T-helper 22 cell (primary cell): Measurements from ENCODE around the gene GPR176.
A peak's percentile ranks its signal among the peaks of the same experiment; 100 is the strongest.
"Not testable (repeated sequence)": the region's sequence is repeated elsewhere in the genome, so short reads cannot be mapped to it uniquely, and the experiment has no call there.

Source experiments
- DNase-seq: peaks from one replicate; pipeline ENCODE4 v3.0.0-alpha.2; 2020; ENCODE audit warnings: low read depth

The GPR176 gene

GRCh38 chr15:39935241-39935640 is 15.2 kb upstream of the GPR176 start:
- no peak for DNase-seq

- DNase-seq, result no peak
Measured at GRCh38 chr15:39934397-39935071, 14.5 kb upstream of the GPR176 start.

- no peak for DNase-seq
Measured at GRCh38 chr15:39931615-39932014, 11.5 kb upstream of the GPR176 start.

GRCh38 chr15:39926526-39926925 is 6.5 kb upstream of the GPR176 start:
- no peak for DNase-seq

- DNase-seq, result no peak
Measured at GRCh38 chr15:39925112-39925842, 5.2 kb upstream of the GPR176 start.

DNA sequence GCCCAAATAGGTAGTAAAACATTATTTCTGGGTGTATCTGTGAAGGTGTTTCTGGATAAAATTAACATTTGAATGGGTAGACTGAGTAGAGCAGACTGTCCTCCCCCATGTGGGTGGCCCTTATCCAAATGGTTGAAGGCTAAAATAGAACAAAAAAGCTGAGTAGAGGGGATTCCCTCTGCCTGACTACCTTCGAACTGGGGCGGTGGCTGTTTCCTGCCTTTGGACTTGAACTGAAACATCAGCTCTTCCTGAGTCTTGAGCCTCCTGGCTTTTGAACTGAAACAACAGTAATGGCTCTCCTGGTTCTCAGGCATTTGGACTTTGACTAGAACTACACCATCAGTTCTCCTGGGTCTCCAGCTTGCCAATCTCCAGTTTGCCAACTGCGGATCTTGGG is 4.4 kb upstream of the GPR176 start:
- no peak for DNase-seq

- DNase-seq, result no peak
Measured at GRCh38 chr15:39922462-39923092, 2.5 kb upstream of the GPR176 start.

DNA sequence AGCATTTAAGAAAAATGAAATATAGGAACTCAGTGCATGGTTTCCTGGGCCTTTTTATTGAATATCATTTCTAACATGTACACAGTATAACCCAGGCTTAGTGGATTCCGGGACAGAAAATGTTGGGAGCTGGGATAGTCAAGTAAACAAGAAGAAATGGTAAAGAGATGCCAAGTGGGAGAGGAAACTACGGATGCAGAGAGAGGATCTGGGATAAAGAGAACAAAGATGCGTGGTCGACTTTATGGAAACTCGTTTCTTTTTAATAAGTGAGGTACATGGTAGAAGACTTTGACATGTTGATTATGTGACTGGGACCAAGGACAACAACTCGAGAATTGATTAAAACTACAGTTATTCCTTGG is 1.2 kb upstream of the GPR176 start:
- no peak for DNase-seq

GRCh38 chr15:39920510-39921273 is 626 bp upstream of the GPR176 start:
- DNase-seq, result peak; percentile 37

DNA sequence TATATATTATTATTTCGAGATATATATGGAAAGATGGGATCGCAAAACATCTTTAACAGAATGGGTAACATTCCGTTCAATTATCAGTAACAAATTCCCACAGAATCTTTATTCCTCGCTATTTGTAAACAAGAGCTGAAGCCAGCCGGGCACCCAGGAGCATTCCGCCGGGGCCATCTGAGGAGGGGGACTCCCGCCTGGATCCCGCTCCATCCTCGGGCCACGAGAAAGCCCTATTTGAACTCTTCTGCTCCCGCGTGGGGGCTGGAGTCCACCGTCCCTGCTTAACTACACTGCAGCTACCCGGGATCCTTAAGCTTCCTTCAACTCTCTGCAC is 687 bp downstream of the GPR176 start:
- DNase-seq, result no peak

GRCh38 chr15:39918688-39919385 is 1.2 kb downstream of the GPR176 start:
- DNase-seq, result no peak

GRCh38 chr15:39914977-39915376 is 5.1 kb downstream of the GPR176 start:
- no peak for DNase-seq

DNA sequence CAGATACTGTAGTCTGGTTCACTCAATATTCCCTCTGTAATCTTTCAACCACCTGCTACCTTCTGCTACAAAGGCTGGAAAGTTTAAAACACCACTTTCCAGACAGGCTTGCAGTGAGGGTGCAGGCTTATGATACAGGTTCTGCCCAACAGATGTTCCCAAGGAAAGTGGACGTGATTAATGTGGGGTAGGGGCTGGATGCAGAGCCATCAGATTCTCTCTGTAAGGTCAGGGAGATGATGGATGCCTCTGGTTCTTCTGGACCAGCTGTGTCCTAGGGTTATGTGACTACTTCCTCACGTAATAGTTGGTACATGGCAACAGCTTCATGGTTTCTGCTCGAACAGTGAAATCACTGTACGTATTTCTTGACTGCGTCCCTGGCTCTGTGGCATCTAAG is 11.1 kb downstream of the GPR176 start:
- DNase-seq, result no peak

DNA sequence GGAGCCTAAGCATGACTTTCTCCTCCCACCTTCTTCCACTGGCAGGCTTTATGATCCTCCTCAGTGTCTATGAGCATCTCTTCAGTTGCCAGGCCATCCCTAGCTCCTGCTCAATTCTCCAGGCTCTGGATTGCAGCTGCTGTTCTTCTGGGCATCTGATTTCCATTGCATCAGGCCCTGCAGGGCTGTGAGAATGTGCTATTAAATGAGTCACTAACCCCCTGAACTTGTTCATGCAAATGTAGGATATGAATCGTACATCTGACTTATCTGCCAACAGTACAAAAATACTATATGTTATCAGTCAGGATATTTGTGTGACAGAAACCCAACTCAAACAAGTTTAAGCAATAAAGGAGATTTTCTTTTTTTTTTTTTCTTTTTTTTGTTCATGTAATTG is 11.9 kb downstream of the GPR176 start:
- DNase-seq, result no peak

GRCh38 chr15:39907216-39907615 is 12.8 kb downstream of the GPR176 start:
- no peak for DNase-seq

GRCh38 chr15:39904115-39904514 is 16.0 kb downstream of the GPR176 start:
- DNase-seq, result no peak

DNA sequence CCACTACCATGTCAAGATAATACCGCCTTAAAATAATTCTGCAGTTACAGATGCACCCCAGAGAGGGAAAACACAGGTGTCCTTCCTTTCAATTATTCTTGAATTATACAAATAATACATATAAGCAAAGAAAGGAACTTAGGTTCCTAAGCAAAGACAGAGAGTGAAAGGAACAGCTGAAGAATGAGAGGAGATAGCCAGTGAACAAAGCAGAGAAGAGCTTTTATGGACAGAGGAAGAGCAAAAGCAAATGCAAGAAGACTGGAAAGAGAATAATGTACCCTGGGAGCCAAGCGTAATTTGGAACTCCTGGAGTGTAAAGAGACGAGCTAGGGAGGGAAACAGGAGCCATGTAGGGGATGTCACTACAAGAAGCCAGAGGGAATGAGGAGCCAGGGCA is 21.7 kb downstream of the GPR176 start:
- no peak for DNase-seq

DNA sequence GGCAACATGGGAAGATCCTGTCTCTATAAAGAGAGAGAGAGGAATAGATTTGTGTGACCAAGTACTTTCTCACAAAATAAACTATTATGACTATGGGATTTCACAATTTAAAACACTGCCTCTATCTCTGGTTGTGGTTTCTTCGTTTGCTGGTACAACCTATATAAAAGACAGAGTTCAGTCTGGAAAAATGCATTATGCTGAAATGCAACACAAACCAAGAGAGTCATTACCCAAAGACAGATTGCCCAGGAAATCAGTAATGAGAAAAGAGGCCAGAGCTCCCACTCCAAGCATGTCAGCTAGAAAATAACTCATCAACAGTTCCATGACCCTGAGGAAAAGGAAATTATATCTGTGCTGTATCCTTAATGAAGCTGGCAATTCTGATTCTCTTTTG is 23.2 kb downstream of the GPR176 start:
- DNase-seq, result no peak

GRCh38 chr15:39896101-39896500 is 24.0 kb downstream of the GPR176 start:
- no peak for DNase-seq

GRCh38 chr15:39893051-39893450 is 27.0 kb downstream of the GPR176 start:
- not testable (repeated sequence) for DNase-seq

DNA sequence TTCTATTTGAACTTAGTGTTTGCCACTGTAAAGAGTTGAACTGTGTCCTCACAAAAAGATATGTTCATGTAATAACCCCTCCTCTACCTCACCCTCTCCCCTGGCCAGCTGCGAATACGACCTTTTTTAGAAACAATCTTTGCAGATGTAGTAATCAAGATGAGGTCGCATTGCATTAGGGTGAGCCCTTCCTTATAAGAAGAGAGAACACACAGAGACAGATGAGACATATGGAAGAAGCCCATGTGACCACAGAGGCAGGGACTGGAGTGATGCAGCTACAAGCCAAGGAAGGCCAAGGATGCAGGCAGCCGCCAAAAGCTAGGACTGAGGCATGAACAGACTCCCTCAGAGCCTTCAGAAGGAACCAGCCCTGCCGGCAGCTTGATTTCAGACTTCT is 27.6 kb downstream of the GPR176 start:
- DNase-seq, result no peak

GRCh38 chr15:39890621-39891020 is 29.4 kb downstream of the GPR176 start:
- no peak for DNase-seq
